PFSK-1 (cell line): Measurements from ENCODE around the gene NCEH1.

ENCODE experiments used
- FOXP2 ChIP-seq: optimal IDR thresholded peaks from 2 replicates; pipeline ENCODE3; 2011; ENCODE audit warnings: borderline replicate concordance, control low read depth, inconsistent platforms; ENCODE audit not compliant: insufficient read depth; ENCODE audit errors: extremely low read length, extremely low read depth
- POLR2AphosphoS5 ChIP-seq: IDR thresholded peaks from 2 replicates; pipeline ENCODE4 v1.6.1; 2012; ENCODE audit warnings: low read depth, mild to moderate bottlenecking, control low read depth, low read length, moderate library complexity
- REST ChIP-seq, 2 experiments: IDR thresholded peaks; 2 replicates each; pipeline versions ENCODE4 v1.6.1 to v1.8.0; 2011 to 2012; ENCODE audit warnings: low read depth in 2 of 2, low read length in 2 of 2, control low read depth in 1 of 2, inconsistent platforms in 1 of 2, mild to moderate bottlenecking in 1 of 2, moderate library complexity in 1 of 2; ENCODE audit not compliant: insufficient read depth in 1 of 2
- SIN3A ChIP-seq: IDR thresholded peaks from 2 replicates; pipeline ENCODE4 v1.6.1; 2012; ENCODE audit warnings: mild to moderate bottlenecking, low read length, moderate library complexity, borderline replicate concordance; ENCODE audit not compliant: insufficient read depth
- TAF1 ChIP-seq: IDR thresholded peaks from 2 replicates; pipeline ENCODE4 v1.6.1; 2012; ENCODE audit warnings: low read length, control low read depth, borderline replicate concordance; ENCODE audit not compliant: insufficient read depth

The NCEH1 gene

DNA sequence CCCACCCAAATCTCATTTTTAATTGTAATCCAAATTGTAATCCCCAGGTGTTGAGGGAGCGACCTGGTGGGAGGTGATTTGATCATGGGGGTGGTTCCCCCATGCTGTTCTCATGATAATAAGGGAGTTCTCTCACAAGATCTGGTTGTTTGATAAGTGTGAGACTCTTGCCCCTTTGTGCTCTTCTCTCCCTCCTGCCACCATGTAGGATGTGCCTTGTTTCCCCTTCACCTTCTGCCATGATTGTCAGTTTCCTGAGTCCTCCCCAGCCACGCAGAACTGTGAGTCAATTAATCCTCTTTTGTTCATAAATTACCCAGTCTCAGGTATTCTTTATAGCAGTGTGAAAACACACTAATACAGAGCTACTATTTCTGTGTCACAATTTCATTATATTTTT, 88.7 kb downstream of the NCEH1 start:
- no peak for TF ChIP-seq POLR2AphosphoS5
- no peak for TF ChIP-seq FOXP2
- no peak for TF ChIP-seq SIN3A
- TF ChIP-seq REST (IDR thresholded peaks at IDR 0.05; ENCODE audit: insufficient read depth in 1 of 2, low read depth in 2 of 2, low read length in 2 of 2), result no peak

- no peak for TF ChIP-seq REST (IDR thresholded peaks at IDR 0.05; ENCODE audit: insufficient read depth in 1 of 2, low read depth in 2 of 2, low read length in 2 of 2)
- no peak for TF ChIP-seq FOXP2
- no peak for TF ChIP-seq SIN3A
- TF ChIP-seq POLR2AphosphoS5, result no peak
- no peak for TF ChIP-seq TAF1
Measured at GRCh38 chr3:172617976-172618375, 92.9 kb downstream of the NCEH1 start.

- TF ChIP-seq FOXP2 (no peak), TAF1 (no peak), SIN3A (no peak), POLR2AphosphoS5 (no peak), REST (IDR thresholded peaks at IDR 0.05; ENCODE audit: insufficient read depth in 1 of 2, low read depth in 2 of 2, low read length in 2 of 2) (no peak)
Measured at GRCh38 chr3:172617013-172617706, 93.7 kb downstream of the NCEH1 start.

- TF ChIP-seq REST (IDR thresholded peaks at IDR 0.05; ENCODE audit: insufficient read depth in 1 of 2, low read depth in 2 of 2, low read length in 2 of 2) (no peak), POLR2AphosphoS5 (no peak), FOXP2 (no peak), TAF1 (no peak)
Measured at GRCh38 chr3:172616031-172616461, 94.8 kb downstream of the NCEH1 start.
